Measurements from ENCODE around the gene CDK5R1. TPM values are rescaled to one million over a fixed set of nuclear protein-coding genes. Genes with fewer than 3 reads are reported as not detected.

CDK5R1 gene
- total RNA-seq, 1 experiment from 2014 or later, result 0.26 TPM

- DNase-seq, result no peak
- no peak overlapping the region for H3K4me2 ChIP-seq (ENCODE audit: low read depth, low read length, poor library complexity, severe bottlenecking)
- H3K9me2 ChIP-seq (replicated peaks; ENCODE audit: insufficient read depth, low read length), result no peaks in the 10 kb centered on the region
- H2AFZ ChIP-seq (ENCODE audit: low read length), result no peak overlapping the region
- H3K9ac ChIP-seq (ENCODE audit: low read length), result no peak overlapping the region
- H3K27me3 ChIP-seq (ENCODE audit: low read length), result no peaks in the 10 kb centered on the region
- no peaks in the 10 kb centered on the region for H3K79me2 ChIP-seq (ENCODE audit: low read length)
- no peak overlapping the region for H3K27ac ChIP-seq (ENCODE audit: low read length)
- H4K20me1 ChIP-seq (ENCODE audit: insufficient read depth, low read depth, low read length), result no peaks in the 10 kb centered on the region
- no peaks in the 10 kb centered on the region for H3K9me3 ChIP-seq (ENCODE audit: low read length)
- peaks cover 6% of the 10 kb centered on the region for H3K4me1 ChIP-seq (ENCODE audit: low read length)
- H3K36me3 ChIP-seq (ENCODE audit: insufficient read depth, low read length), result no peaks in the 10 kb centered on the region
- no peak overlapping the region for H3K4me3 ChIP-seq (ENCODE audit: low read length)
Measured at GRCh38 chr17:32496395-32497073, 9.7 kb downstream of the CDK5R1 start.

GRCh38 chr17:32497431-32498205 is 10.8 kb downstream of the CDK5R1 start:
- Histone ChIP-seq H3K27me3 (ENCODE audit: low read length) (no peaks in the 10 kb centered on the region), H4K20me1 (ENCODE audit: insufficient read depth, low read depth, low read length) (no peaks in the 10 kb centered on the region), H3K79me2 (ENCODE audit: low read length) (no peaks in the 10 kb centered on the region), H3K27ac (ENCODE audit: low read length) (no peak overlapping the region), H3K9me2 (replicated peaks; ENCODE audit: insufficient read depth, low read length) (no peaks in the 10 kb centered on the region), H3K4me1 (ENCODE audit: low read length) (peaks cover 5% of the 10 kb centered on the region), H3K36me3 (ENCODE audit: insufficient read depth, low read length) (no peaks in the 10 kb centered on the region), H3K4me2 (ENCODE audit: low read depth, low read length, poor library complexity, severe bottlenecking) (no peak overlapping the region), H3K4me3 (ENCODE audit: low read length) (no peak overlapping the region), H3K9ac (ENCODE audit: low read length) (no peak overlapping the region), H2AFZ (ENCODE audit: low read length) (no peak overlapping the region), H3K9me3 (ENCODE audit: low read length) (no peaks in the 10 kb centered on the region)
- no peak for DNase-seq

DNA sequence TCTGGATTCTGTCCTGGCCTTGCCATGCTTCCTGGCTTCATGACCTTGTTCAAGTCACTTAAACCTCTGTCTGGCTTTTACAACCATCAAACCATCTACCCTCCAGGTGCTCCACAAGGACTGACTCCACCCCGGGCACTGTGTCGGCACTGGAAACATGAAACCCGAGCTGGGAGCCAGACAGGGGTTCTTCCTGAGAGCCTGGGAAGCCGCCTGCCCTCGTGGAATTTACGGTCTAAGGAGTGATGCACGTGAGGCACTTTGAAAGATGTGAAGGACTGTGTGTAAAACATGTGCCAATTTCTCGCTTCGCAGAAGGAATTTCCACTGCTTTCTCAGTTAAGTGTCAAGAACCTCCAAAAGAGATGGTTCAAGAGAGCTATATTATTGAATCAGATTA is 11.6 kb downstream of the CDK5R1 start:
- no peak overlapping the region for H2AFZ ChIP-seq (ENCODE audit: low read length)
- H3K9me3 ChIP-seq (ENCODE audit: low read length), result no peaks in the 10 kb centered on the region
- H3K36me3 ChIP-seq (ENCODE audit: insufficient read depth, low read length), result no peaks in the 10 kb centered on the region
- no peak for DNase-seq
- no peak overlapping the region for H3K4me2 ChIP-seq (ENCODE audit: low read depth, low read length, poor library complexity, severe bottlenecking)
- H3K27ac ChIP-seq (ENCODE audit: low read length), result no peak overlapping the region
- H3K4me3 ChIP-seq (ENCODE audit: low read length), result no peak overlapping the region
- no peaks in the 10 kb centered on the region for H3K4me1 ChIP-seq (ENCODE audit: low read length)
- no peaks in the 10 kb centered on the region for H3K9me2 ChIP-seq (replicated peaks; ENCODE audit: insufficient read depth, low read length)
- no peaks in the 10 kb centered on the region for H3K79me2 ChIP-seq (ENCODE audit: low read length)
- no peaks in the 10 kb centered on the region for H4K20me1 ChIP-seq (ENCODE audit: insufficient read depth, low read depth, low read length)
- no peaks in the 10 kb centered on the region for H3K27me3 ChIP-seq (ENCODE audit: low read length)
- no peak overlapping the region for H3K9ac ChIP-seq (ENCODE audit: low read length)

GRCh38 chr17:32502013-32502412 is 15.2 kb downstream of the CDK5R1 start:
- no peak overlapping the region for H3K27ac ChIP-seq (ENCODE audit: low read length)
- H3K9me3 ChIP-seq (ENCODE audit: low read length), result no peaks in the 10 kb centered on the region
- H3K4me1 ChIP-seq (ENCODE audit: low read length), result no peaks in the 10 kb centered on the region
- no peak overlapping the region for H3K4me3 ChIP-seq (ENCODE audit: low read length)
- no peak overlapping the region for H3K9ac ChIP-seq (ENCODE audit: low read length)
- H4K20me1 ChIP-seq (ENCODE audit: insufficient read depth, low read depth, low read length), result no peaks in the 10 kb centered on the region
- H3K27me3 ChIP-seq (ENCODE audit: low read length), result no peaks in the 10 kb centered on the region
- no peaks in the 10 kb centered on the region for H3K9me2 ChIP-seq (replicated peaks; ENCODE audit: insufficient read depth, low read length)
- no peaks in the 10 kb centered on the region for H3K79me2 ChIP-seq (ENCODE audit: low read length)
- DNase-seq, result no peak
- H2AFZ ChIP-seq (ENCODE audit: low read length), result no peak overlapping the region
- H3K4me2 ChIP-seq (ENCODE audit: low read depth, low read length, poor library complexity, severe bottlenecking), result no peak overlapping the region
- no peaks in the 10 kb centered on the region for H3K36me3 ChIP-seq (ENCODE audit: insufficient read depth, low read length)

GRCh38 chr17:32502710-32503109 is 15.9 kb downstream of the CDK5R1 start:
- no peaks in the 10 kb centered on the region for H3K36me3 ChIP-seq (ENCODE audit: insufficient read depth, low read length)
- no peak overlapping the region for H3K9ac ChIP-seq (ENCODE audit: low read length)
- no peak overlapping the region for H3K27ac ChIP-seq (ENCODE audit: low read length)
- no peak overlapping the region for H3K4me2 ChIP-seq (ENCODE audit: low read depth, low read length, poor library complexity, severe bottlenecking)
- H3K9me3 ChIP-seq (ENCODE audit: low read length), result no peaks in the 10 kb centered on the region
- H4K20me1 ChIP-seq (ENCODE audit: insufficient read depth, low read depth, low read length), result no peaks in the 10 kb centered on the region
- H3K79me2 ChIP-seq (ENCODE audit: low read length), result no peaks in the 10 kb centered on the region
- H3K4me3 ChIP-seq (ENCODE audit: low read length), result no peak overlapping the region
- H3K9me2 ChIP-seq (replicated peaks; ENCODE audit: insufficient read depth, low read length), result no peaks in the 10 kb centered on the region
- H3K4me1 ChIP-seq (ENCODE audit: low read length), result no peaks in the 10 kb centered on the region
- H2AFZ ChIP-seq (ENCODE audit: low read length), result no peak overlapping the region
- no peaks in the 10 kb centered on the region for H3K27me3 ChIP-seq (ENCODE audit: low read length)
- DNase-seq, result no peak

DNA sequence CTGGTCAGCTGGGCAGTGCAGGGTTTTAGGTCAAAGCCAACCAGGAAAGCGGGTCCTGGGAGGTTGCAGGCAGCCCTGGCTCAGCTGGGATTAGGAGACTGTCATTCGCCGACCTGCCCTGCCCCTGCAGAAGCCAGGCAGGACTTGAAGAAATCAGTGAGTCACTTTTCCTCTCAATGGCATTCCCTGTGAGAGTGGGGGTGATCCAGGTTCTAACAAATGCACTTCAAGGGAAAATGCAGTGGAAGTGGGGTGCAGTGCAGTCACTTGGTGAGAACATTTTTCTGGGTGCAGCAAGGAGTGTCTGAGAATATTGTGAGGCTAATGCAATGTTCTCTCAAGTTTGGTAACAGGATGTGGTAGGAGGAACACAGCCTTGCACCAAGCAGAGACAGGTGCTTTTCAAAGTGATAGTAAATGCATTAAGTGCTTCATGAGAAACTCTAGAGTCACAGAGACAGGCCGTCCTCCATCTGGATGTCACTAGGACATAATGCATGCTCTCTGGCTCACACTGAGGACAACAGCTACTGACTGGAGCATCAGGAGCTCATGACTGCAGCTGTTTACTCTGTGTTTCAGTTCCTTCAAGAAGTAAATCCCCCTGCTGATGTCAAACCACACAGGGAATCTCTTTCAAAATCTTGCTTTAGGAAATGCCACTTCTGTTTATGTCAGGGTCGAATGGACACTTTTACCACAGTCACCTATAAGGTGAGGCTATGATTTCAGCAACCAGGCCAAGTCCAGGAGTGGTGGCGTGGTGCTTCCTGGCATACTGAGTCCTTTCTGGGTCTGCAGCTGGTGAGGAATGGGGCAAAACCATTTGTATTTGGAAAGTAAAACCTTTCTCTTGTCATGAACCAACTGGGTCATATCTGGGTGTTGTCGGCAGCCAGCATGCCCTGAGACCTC is 16.7 kb downstream of the CDK5R1 start:
- Histone ChIP-seq H3K9ac (ENCODE audit: low read length) (no peak overlapping the region), H4K20me1 (ENCODE audit: insufficient read depth, low read depth, low read length) (no peaks in the 10 kb centered on the region), H3K4me3 (ENCODE audit: low read length) (no peak overlapping the region), H3K79me2 (ENCODE audit: low read length) (no peaks in the 10 kb centered on the region), H3K9me2 (replicated peaks; ENCODE audit: insufficient read depth, low read length) (no peaks in the 10 kb centered on the region), H3K4me2 (ENCODE audit: low read depth, low read length, poor library complexity, severe bottlenecking) (no peak overlapping the region), H3K36me3 (ENCODE audit: insufficient read depth, low read length) (no peaks in the 10 kb centered on the region), H3K27me3 (ENCODE audit: low read length) (no peaks in the 10 kb centered on the region), H3K4me1 (ENCODE audit: low read length) (no peaks in the 10 kb centered on the region), H3K9me3 (ENCODE audit: low read length) (no peaks in the 10 kb centered on the region), H2AFZ (ENCODE audit: low read length) (no peak overlapping the region), H3K27ac (ENCODE audit: low read length) (no peak overlapping the region)
- DNase-seq, result no peak

GRCh38 chr17:32504166-32504990 is 17.6 kb downstream of the CDK5R1 start:
- no peaks in the 10 kb centered on the region for H3K27me3 ChIP-seq (ENCODE audit: low read length)
- no peaks in the 10 kb centered on the region for H4K20me1 ChIP-seq (ENCODE audit: insufficient read depth, low read depth, low read length)
- no peak overlapping the region for H3K4me2 ChIP-seq (ENCODE audit: low read depth, low read length, poor library complexity, severe bottlenecking)
- H3K27ac ChIP-seq (ENCODE audit: low read length), result no peak overlapping the region
- no peaks in the 10 kb centered on the region for H3K79me2 ChIP-seq (ENCODE audit: low read length)
- no peak for DNase-seq
- no peaks in the 10 kb centered on the region for H3K36me3 ChIP-seq (ENCODE audit: insufficient read depth, low read length)
- H3K9ac ChIP-seq (ENCODE audit: low read length), result no peak overlapping the region
- H3K4me3 ChIP-seq (ENCODE audit: low read length), result no peak overlapping the region
- H3K4me1 ChIP-seq (ENCODE audit: low read length), result no peaks in the 10 kb centered on the region
- no peaks in the 10 kb centered on the region for H3K9me3 ChIP-seq (ENCODE audit: low read length)
- no peak overlapping the region for H2AFZ ChIP-seq (ENCODE audit: low read length)
- H3K9me2 ChIP-seq (replicated peaks; ENCODE audit: insufficient read depth, low read length), result no peaks in the 10 kb centered on the region
